IPS-11a (cell line): Measurements from ENCODE around the gene VASH1.
A peak's percentile ranks its signal among the peaks of the same experiment; 100 is the strongest.

Experiments used
- H3K4me3 ChIP-seq: one replicate; pipeline ENCODE4 v1.5.1; 2013; ENCODE audit warnings: low read depth, low read length, control low read depth

VASH1 gene

DNA sequence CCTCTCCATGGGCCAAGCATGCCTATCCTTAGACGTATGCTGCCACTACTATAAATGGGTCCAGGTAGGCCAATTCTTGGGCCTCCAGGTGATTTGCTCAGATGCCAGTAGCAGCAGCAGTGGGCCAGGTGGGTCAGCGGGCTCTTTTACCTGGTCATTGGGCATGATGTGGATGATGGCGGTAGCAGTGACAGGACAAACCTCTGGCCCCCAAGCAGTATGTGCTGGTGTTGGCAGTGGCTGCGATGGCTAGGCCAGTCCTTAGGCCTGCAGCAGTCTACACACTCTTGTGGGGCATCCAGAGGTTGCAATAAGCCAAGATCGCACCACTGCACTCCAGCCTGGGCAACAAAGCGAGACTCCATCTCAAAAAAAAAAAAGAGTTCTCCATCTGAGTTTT lies 19.1 kb upstream of the VASH1 start:
- H3K4me3 ChIP-seq, result no peak overlapping the region

DNA sequence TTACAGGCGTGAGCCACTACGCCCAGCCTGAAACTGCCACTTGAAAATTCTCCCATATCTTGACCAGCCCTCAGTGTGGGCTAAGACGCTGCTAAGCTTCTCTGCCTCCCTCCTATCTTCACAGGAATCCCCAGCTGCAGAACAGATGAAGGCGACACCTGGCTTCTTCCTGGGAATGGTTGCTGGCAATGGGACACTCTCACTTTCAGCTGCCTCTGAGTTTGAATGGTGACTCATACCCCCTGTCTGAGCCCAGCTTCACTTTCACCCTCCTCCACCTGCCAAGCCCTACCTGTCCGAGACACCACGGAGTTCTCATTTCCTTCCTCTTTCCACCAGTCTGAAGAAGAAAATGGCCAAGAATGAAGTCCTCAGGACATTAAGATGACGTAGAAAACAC lies 18.3 kb upstream of the VASH1 start:
- no peak overlapping the region for H3K4me3 ChIP-seq

DNA sequence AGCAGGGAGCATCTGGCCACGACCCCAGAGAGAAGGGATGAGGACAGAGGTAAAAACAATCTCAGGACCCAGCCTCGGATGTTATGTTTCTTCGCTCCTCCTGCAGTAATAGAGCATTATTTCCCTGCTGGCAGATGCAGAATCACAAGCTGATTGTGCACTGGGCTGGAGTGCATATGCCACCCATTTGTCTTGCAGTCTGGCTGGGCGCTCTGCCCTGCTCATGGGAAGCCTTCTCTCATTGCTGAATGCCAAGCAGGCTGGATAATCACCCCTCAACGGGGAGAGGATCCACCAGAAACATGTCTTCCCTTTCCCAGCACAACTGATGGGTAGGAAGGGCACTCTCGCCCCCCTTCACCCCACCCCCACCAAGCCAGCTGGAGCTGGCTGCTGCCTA lies 8.5 kb upstream of the VASH1 start:
- no peak overlapping the region for H3K4me3 ChIP-seq

DNA sequence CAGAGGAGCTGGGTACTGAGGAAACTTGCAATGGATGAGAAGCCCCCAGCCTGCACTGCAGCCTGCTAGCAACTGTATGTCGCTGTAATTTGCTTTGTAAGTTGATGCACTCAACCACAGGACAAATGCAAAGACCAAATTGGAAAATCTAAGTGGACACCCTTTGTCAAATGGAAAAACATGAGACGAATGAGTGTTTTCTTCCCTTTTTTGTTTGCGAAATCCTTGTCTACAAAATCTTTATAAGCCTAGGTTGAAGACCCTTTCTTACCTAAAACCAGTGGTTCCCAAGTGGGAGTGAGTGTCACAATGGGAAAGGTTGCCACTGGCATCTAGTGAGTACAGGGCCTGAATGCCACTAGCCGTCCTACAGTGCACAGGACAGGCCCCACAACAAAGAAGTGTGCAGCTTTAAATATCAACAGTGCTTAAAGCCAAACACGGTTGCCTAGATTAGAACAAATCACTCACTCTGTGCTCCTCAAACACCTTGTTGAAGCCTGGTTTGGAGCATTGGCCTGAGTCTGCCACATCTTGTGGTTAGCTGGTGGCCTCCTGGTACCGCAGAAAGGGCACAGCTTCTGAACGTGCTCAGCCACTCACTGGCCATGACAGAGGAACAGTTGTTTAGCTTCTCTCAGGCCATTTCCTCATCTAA lies 7.6 kb upstream of the VASH1 start:
- no peak overlapping the region for H3K4me3 ChIP-seq

DNA sequence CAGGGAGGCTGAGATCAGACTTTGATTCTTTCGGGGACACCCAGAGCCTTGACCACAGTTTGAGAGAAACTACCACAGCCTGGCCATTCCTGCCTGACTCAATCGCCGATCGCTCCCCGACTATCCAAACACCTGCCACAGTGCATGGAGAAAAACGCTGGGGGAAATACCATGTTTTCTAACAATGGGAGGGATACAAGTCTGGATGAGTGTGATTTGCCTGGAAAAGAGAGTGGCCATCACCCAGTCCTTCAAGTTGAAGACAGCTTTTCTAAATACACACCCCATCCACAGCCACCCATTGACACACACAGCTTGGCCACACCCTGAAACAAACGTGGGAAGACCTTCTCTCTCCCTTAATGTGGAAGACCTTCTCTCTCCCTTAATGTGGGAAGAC lies 6.7 kb upstream of the VASH1 start:
- H3K4me3 ChIP-seq, result no peak overlapping the region

DNA sequence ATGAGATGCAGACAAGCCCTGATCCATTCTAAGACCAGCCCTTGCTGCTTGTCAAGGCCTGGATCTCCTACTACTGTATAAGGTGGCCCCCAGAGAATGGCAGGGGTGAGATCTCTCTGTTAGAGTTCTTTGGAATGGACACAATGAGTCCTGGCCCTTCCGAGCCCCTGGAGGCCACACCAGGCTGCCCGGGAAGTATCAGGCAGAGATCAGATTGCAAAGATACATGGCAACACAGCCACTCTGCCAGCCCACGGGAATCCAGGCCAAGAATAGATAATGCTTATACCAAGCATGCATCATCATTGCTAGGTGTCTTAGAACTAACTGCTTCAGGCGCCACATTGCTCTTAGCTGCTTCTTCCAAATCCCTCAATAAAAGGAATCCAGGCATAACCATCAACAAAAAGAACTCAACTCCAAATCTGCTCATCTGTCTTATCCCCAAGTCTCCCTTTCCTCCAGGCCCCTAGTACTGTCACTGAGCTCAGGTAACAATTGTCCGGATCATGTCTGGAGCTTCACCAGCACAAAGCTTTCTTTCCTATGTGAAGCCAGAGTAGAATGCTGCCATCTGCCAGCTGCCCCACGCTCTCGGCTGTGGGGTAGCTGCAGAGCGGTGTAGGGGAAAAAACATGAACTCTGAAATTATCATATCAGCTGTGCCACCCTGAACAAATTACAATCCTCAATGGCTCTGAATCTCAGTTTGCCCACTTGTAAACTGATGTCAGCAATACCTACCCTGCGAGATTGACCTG lies 5.5 kb upstream of the VASH1 start:
- no peak overlapping the region for H3K4me3 ChIP-seq

DNA sequence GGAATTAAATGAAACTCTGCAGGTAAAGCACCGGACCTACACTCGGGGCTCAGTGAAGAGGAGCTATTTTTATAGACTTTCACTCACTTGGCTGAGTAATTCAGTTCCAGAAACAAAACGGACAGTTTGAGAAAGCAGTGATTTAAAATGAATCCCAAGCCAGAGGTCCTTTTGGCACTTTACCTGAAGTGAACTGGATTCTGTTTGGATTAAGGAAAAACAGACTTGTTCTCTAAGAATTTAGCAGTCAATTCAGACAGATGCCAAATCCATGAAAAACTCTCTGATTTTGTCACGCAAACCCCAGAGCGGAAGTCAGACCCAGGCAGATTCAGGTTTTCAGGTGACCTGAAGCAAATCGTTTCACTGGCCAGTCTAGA lies 4.9 kb upstream of the VASH1 start:
- no peak overlapping the region for H3K4me3 ChIP-seq

DNA sequence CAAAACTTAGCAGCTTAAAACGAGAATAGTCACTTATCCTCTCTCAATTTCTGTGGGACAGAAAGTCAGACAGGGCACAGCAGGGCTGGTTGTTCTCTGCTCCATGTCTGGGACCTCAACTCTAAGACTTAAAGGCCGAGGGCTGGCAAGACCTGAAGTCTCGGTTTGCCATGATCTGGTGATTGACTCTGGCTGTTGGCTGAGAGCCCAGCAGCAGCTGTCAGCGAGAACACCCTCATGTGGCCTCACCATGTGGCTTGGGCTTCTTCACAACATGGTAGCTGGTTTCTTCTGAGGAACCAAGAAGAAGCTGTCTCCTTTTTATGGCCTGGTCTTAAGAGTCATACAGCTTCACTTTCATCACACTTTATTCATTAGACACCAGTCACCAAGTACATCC lies 1.7 kb upstream of the VASH1 start:
- H3K4me3 ChIP-seq, result no peak overlapping the region

DNA sequence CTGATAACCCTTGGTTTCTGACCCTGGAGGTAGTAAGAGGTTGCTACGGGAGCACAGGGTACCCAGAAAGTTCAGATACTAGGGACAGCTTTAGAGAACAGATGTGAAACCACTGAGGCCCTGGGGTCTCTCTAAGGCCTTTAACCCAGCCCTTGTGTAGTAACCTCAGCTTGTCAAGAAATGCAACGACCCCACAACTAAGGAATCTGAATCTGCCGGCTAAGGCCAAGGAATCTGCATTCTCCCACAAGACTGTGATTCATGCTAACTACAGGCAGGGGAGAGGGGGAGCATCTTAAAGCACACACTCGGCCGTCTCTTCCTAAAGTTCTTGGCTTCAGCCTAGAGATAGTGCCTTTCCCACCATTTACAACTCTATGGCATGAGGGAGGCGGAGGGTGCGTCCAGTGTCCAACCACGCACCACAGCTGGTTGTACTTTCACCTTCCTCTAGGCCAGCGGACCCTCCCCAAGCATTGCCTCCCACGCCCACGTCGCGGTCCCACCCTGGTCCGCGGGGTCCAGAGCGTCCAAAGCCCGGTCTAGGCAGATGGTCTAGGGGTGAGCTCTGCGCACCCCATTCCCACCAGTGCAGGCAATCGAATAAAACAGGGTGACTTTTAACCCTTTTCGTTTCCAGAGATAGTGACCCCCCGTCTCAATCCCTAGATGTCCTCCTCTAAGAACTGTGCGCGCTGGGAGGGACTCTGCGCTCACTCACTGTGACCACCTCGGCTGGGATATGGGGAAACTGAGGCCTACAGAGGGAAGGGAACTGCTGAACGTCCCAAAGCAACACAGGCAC lies 735 bp upstream of the VASH1 start:
- peak overlapping the region; percentile 39 for H3K4me3 ChIP-seq

DNA sequence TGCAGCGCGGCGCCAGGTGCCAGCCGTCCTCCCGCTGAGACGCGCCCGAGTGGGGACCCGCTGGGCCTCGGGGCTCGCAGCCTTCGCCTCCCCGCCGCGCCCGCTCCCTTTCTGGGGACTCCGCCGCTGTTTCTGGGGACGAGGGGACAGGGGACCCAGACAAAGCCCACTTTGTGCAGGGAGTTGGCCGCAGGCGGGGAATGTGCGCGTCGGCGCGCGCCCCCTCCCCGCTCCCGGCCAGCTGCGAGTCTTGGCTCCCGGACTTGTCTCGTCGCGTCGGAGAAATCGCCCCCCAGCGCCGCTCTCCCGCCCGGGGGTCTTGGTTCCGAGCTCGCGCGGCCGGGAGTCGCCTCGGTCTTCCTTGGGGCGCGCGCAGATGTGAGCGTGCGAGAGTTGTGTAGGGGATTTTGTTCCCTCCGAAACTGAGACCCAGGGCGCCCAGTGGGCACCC lies 717 bp downstream of the VASH1 start:
- peak overlapping the region; percentile 39 for H3K4me3 ChIP-seq

DNA sequence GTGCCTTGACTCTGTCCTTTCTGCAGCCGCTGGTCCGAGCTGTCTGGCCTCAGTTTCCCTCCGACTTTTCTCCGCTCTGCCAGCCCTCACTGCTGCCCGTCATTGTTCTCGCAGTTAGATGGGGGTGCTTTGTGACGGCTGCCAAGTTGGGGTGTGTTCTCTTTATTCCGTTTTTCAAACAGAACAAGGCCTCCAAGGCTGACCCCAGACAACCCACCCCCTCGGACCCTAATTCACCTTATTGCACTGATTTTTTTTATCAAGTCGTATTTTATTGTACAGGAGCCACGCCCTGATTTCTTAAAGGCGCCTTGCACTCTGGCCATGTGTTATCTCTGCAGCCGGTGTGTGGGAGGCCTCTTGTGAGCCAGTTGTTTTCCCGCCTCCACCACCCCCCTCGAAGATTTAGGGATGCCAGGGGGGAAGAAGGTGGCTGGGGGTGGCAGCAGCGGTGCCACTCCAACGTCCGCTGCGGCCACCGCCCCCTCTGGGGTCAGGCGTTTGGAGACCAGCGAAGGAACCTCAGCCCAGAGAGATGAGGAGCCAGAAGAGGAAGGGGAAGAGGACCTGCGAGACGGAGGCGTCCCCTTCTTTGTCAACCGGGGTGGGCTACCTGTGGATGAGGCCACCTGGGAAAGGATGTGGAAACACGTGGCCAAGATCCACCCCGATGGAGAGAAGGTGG lies 1.3 kb downstream of the VASH1 start:
- peak overlapping the region; percentile 39 for H3K4me3 ChIP-seq

DNA sequence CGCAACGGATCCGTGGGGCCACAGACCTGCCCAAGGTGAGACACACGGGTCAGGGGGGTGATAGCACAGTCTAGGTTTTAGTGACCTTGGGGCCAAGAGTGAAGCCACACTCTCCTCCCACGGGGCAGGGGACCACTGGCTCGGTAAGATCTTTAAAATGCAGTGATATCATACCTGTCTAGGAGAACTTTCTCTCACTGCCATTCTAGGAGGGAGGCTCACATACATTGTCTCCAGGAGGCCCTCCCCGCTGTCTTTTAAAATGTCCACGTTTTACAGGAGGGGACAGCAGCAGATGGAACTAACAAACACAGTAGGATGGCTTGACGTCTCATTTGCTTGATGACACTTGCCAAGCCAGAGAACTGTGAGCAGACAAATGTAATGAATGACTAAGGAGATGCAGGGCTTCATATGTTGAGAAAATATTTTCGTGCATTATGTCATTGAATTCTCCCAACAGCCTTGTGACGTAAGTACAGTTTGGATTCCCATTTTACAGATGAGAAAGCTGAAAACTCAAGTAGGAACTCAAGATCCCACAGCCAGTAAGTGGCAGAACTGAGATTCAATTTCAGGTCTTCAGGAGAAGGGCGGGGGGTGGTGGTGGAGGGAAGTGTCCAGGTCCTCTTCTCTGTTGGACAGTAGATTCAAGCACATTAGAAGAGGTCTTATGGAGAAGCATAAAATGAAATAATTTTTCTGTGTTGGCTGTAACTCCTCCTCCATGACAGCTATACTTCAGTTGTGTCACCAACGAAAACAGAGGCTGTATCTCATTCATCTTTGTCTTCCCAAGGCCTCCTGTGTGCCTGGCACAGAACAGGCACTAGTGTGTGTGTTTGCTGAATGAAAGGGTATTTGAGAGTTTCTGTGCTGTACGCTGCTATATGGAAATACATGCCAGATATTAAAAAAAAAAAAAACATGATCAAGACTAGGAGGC lies 2.1 kb downstream of the VASH1 start:
- H3K4me3 ChIP-seq, result no peak overlapping the region

DNA sequence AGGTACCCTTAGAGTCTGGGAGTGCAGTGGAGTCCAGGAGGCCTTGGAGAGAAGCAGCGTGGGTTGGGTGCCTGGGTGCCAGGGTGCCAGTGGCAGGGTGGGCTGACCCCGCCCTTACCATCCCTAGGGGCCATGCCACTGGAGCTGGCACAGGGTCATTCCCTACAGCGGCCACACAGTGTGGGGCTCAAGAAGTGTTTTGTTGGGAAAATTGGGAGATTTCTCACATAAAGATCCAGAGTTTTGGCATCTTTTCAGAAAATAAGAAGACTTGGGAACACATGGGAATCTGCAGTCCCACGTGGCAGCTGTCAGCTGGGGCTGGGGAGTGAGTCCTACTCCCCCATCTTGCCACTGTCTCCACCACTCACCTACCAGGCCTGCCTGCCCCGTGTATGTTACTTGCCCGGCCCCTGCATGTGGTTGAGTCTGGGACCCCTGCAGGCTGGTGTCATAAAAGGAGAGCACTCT lies 4.2 kb downstream of the VASH1 start:
- H3K4me3 ChIP-seq, result no peak overlapping the region

DNA sequence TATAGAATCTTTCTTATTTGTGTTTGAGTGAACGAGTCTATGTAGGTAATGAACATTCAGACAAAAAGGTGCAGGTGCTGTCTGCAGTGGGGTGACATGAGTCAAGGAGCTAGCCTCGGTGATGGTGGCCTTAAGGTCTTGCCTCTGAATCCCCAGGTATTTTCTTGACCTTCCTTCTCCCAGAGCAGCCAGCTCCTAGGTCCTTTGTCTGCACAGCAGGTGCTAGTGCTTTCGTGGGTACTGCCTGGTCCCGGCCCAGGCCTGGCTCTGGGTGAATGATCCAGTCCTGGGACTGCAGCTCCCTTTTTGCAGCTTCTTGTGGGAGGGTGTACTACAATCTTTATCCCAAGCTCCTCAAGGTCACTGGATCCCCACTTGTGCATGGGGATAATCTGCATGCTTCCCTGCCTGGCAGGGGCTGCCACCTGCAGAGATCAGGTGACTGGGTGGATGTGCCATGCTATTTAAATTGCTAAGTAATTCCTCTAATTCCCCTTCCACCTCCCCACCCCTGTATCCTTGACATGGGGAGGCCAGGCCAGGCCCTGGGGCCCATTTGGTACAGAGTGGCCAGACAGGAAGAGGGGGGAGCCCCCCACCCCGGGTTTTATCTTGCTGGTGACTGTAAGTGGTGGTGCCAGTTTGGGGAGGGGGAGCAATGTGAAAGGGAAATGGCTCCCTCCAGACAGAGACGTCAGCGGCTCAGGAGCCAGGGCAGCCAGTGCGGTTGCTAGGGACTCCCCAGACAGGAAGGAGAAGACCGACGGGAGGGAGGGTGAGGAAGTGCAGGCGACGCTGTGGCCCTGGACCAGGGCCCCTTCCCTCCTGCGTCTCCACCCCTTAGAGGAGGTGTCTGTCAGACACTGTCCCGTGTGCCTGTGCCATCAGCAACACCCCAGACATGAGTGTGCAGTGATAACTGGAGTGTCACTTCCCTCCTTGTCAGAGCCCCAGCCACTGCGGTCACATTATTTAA lies 6.7 kb downstream of the VASH1 start:
- no peak overlapping the region for H3K4me3 ChIP-seq

DNA sequence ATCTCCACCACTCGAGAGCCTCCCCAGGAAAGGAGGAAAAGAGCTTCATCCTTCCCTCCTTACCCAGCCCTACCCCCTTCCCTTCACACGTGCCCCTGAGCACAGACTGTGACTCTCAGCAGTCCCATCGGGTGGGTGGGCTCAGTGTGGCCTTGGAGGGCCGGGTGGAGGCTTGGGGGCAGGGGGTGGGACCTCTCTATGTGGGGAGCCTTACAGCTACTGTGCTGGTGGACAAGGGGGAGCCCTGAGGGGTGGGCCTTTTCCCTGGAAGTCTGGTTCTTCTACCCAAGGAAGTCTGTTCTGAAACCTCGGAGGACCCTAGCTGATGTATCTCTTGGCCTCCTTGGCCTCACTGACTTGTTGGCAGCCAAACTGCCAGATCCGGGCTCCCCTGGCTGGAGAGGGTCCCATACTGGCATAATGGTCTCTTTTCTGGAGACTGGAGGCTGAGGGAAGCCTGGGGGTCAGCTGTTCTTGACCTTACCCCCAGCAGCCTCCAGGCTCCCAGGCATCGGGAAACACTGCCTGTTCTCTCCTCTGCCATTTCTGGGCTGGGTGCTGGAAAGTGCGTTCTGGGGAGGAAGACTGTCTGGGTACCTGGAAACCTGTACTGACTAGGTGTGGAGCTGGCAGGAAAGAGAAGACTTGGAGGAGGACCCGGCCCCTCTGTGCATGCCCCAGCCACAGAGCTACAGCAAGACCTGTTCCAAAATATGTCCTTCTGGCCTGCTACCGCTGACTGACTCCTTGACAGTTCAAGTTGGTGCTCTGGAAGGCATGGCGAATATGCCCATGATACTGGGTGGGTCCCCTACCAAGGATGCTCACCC lies 7.6 kb downstream of the VASH1 start:
- H3K4me3 ChIP-seq, result no peak overlapping the region

DNA sequence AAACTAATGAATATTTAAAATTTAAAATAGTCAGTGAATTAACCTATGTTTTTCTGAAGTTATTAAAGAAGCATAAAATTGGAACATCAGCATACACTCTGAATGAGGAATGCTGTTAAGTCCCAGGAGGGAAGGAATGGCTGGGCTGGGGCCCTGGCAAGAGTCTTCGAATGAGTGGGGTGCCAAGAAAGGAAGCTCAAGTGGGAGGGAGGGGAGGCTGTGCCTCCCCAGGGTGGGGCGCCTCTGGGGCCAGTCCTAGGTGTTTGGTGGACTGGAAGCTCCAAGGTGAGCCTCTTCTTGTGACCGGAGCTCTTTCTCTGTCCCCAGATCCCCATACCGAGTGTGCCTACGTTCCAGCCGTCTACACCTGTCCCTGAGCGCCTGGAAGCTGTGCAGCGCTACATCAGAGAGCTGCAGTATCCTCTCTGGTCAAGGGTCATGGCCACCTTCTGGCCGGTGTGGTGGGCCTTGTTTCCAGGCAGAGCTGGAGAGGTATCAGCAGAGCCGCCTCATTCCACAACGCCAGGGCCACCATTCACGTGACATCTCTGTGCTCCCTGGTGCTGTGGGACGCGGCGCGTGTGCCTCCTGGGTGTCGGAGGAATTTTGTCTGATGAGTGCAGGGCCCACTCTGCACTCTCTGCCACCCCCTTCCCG lies 8.5 kb downstream of the VASH1 start:
- no peak overlapping the region for H3K4me3 ChIP-seq
